GM23338 (cell line): Measurements from ENCODE around the gene PNP. TPM values are rescaled to one million over a fixed set of nuclear protein-coding genes. Genes with fewer than 3 reads are reported as not detected.

Source experiments
- ATAC-seq: fragments of 200-7000 bp; cut with Tn5 transposase; 3 replicates; pipeline ENCODE4 v1.9.1; 2020
- DNase-seq: peaks from one replicate; pipeline ENCODE4 v3.0.0-alpha.2; 2015; ENCODE audit warnings: low spot score
- H2AFZ ChIP-seq: fragments of 200-600 bp; sonication (generic); 2 replicates; pipeline ENCODE4 v1.8.0; 2016; ENCODE audit warnings: antibody characterized with exemption, mild to moderate bottlenecking, moderate library complexity
- H3F3A ChIP-seq: fragments of 200-600 bp; sonication (generic); replicated peaks from 2 replicates; pipeline ENCODE4 v1.8.0; 2017; ENCODE audit warnings: antibody characterized with exemption, mixed run types, low read depth
- H3K27ac ChIP-seq: fragments of 200-600 bp; sonication (generic); 2 replicates; pipeline ENCODE4 v1.6.1; 2016; ENCODE audit warnings: low read depth
- H3K27me3 ChIP-seq: fragments of 200-600 bp; sonication (generic); 2 replicates; pipeline ENCODE4 v1.8.0; 2016; ENCODE audit warnings: mild to moderate bottlenecking, mixed run types, moderate library complexity; ENCODE audit not compliant: insufficient read depth
- H3K36me3 ChIP-seq: fragments of 200-600 bp; sonication (generic); 2 replicates; pipeline ENCODE4 v1.8.0; 2016; ENCODE audit warnings: mild to moderate bottlenecking; ENCODE audit not compliant: insufficient read depth
- H3K4me1 ChIP-seq: fragments of 200-600 bp; sonication (generic); 2 replicates; pipeline ENCODE4 v1.8.0; 2016; ENCODE audit warnings: mild to moderate bottlenecking, moderate library complexity; ENCODE audit not compliant: insufficient read depth
- H3K4me2 ChIP-seq: fragments of 200-600 bp; sonication (generic); 2 replicates; pipeline ENCODE4 v1.7.1; 2017; ENCODE audit warnings: mixed run types
- H3K4me3 ChIP-seq: fragments of 200-600 bp; sonication (generic); 2 replicates; pipeline ENCODE4 v1.6.1; 2016; ENCODE audit warnings: mixed run types
- H3K79me2 ChIP-seq: fragments of 200-600 bp; sonication (generic); replicated peaks from 2 replicates; pipeline ENCODE4 v1.8.0; 2017; ENCODE audit warnings: mild to moderate bottlenecking; ENCODE audit not compliant: insufficient read depth
- H3K9me2 ChIP-seq: fragments of 200-600 bp; sonication (generic); 2 replicates; pipeline ENCODE4 v1.8.0; 2017; ENCODE audit not compliant: insufficient read depth
- H4K20me1 ChIP-seq: fragments of 200-600 bp; sonication (generic); replicated peaks from 2 replicates; pipeline ENCODE4 v1.8.0; 2017; ENCODE audit warnings: mild to moderate bottlenecking; ENCODE audit not compliant: insufficient read depth
- H3K27ac Mint-ChIP-seq: 2 replicates; pipeline ENCODE4 v1.8.0; 2020; ENCODE audit warnings: inconsistent platforms, mild to moderate bottlenecking, moderate library complexity, mixed read lengths
- H3K27me3 Mint-ChIP-seq: 3 replicates; pipeline ENCODE4 v1.8.0; 2022; ENCODE audit warnings: low read depth, mild to moderate bottlenecking, moderate library complexity, mixed read lengths, inconsistent platforms; ENCODE audit not compliant: insufficient read depth, poor library complexity
- H3K36me3 Mint-ChIP-seq: 3 replicates; pipeline ENCODE4 v1.8.0; 2021; ENCODE audit warnings: low read depth, mild to moderate bottlenecking, inconsistent platforms, moderate library complexity, mixed read lengths
- H3K4me1 Mint-ChIP-seq: 3 replicates; pipeline ENCODE4 v1.8.0; 2020; ENCODE audit warnings: mild to moderate bottlenecking, inconsistent platforms, mixed read lengths
- H3K4me3 Mint-ChIP-seq: 3 replicates; pipeline ENCODE4 v1.8.0; 2021; ENCODE audit warnings: moderate library complexity, mild to moderate bottlenecking, inconsistent platforms, mixed read lengths
- H3K9me3 Mint-ChIP-seq: 3 replicates; pipeline ENCODE4 v1.8.0; 2020; ENCODE audit warnings: moderate library complexity, mild to moderate bottlenecking, inconsistent platforms, mixed read lengths
- CREB1 ChIP-seq: fragments of 250-450 bp; sonication (Bioruptor Pico); IDR thresholded peaks from 2 replicates; pipeline ENCODE4 v1.5.0; 2020; ENCODE audit warnings: low read depth, mild to moderate bottlenecking, moderate library complexity
- CTCF ChIP-seq, 2 experiments: fragments of 200-600 bp in 1 of 2; sonication (generic) in 1 of 2; conservative IDR thresholded peaks; 2 replicates each; pipeline versions ENCODE4 v1.5.1 to v1.6.1; 2016 to 2017; ENCODE audit warnings: antibody characterized with exemption in 2 of 2, low read depth in 2 of 2, mild to moderate bottlenecking in 2 of 2, moderate library complexity in 1 of 2
- ETS1 ChIP-seq: IDR thresholded peaks from 2 replicates; pipeline ENCODE4 v1.6.1; 2016; ENCODE audit warnings: antibody characterized with exemption
- EZH2 ChIP-seq: fragments of 200-600 bp; sonication (generic); IDR thresholded peaks from one replicate; pipeline ENCODE4 v1.8.0; 2017; ENCODE audit warnings: antibody characterized with exemption, mild to moderate bottlenecking, low read depth; ENCODE audit not compliant: unreplicated experiment
- JUNB ChIP-seq: IDR thresholded peaks from one replicate; pipeline ENCODE4 v1.6.1; 2016; ENCODE audit warnings: antibody characterized with exemption; ENCODE audit not compliant: unreplicated experiment
- NANOG ChIP-seq: IDR thresholded peaks from 2 replicates; pipeline ENCODE4 v1.6.1; 2016; ENCODE audit warnings: antibody characterized with exemption, borderline replicate concordance
- POLR2AphosphoS5 ChIP-seq: IDR thresholded peaks from 2 replicates; pipeline ENCODE4 v1.6.1; 2016; ENCODE audit warnings: antibody characterized with exemption, low read depth
- REST ChIP-seq: IDR thresholded peaks from one replicate; pipeline ENCODE4 v1.6.1; 2018; ENCODE audit warnings: antibody characterized with exemption; ENCODE audit not compliant: unreplicated experiment
- ZNF114 ChIP-seq: fragments of 250-450 bp; sonication (Bioruptor Pico); IDR thresholded peaks from 2 replicates; pipeline ENCODE4 v1.5.0; 2020; ENCODE audit warnings: mild to moderate bottlenecking, moderate library complexity
- ZNF331 ChIP-seq: fragments of 250-450 bp; sonication (Bioruptor Pico); IDR thresholded peaks from 2 replicates; pipeline ENCODE4 v1.5.0; 2020; ENCODE audit warnings: low read depth, mild to moderate bottlenecking, moderate library complexity
- polyA plus RNA-seq: library from polyadenylated mRNA; unstranded; fragments of >200 nt; fragmentation: Nextera tagmentation; extraction: Ambion mirVana; gene quantifications from 2 replicates; pipeline ENCODE4 v1.2.1, GENCODE V29; 2016
- total RNA-seq: library from RNA; depleted of rRNA; stranded (reverse); fragments of >200 nt; shearing (Covaris generic); gene quantifications from 2 replicates; pipeline ENCODE4 v1.2.3, GENCODE V29; 2014

The PNP gene
- total and polyA plus RNA-seq, 2 experiments from 2014 or later = 60.7 to 102 TPM

GRCh38 chr14:20485900-20486299 lies 16.7 kb downstream of the PNP start:
- no peaks in the 10 kb centered on the region for H3K36me3 Mint-ChIP-seq
- DNase-seq = peak; percentile 62
- peak; percentile 48 for ATAC-seq
- H4K20me1 ChIP-seq = no peaks in the 10 kb centered on the region
- no peak overlapping the region for H3K4me3 Mint-ChIP-seq
- H3K9me2 ChIP-seq = 0 out of 2 replicates have a peak, but pooled peaks cover 7% of the 10 kb centered on the region
- H3K79me2 ChIP-seq = no peaks in the 10 kb centered on the region
- no peak overlapping the region for H3K4me3 ChIP-seq
- H3K36me3 ChIP-seq = 0 out of 2 replicates have a peak, but pooled peaks cover 2% of the 10 kb centered on the region
- H3K4me1 ChIP-seq = peaks cover 41% of the 10 kb centered on the region
- peaks cover 2% of the 10 kb centered on the region for H3K27me3 Mint-ChIP-seq
- peaks cover 52% of the 10 kb centered on the region for H3K4me1 Mint-ChIP-seq
- H3K9me3 Mint-ChIP-seq = no peaks in the 10 kb centered on the region
- peak overlapping the region; percentile 39; the same call in 1 of the 2 replicates for H2AFZ ChIP-seq
- no peak overlapping the region; the same call in 1 of the 2 replicates for H3K4me2 ChIP-seq
- H3K27ac ChIP-seq = no peak overlapping the region; the same call in 1 of the 2 replicates
- H3K27ac Mint-ChIP-seq = 0 out of 2 replicates have a peak overlapping the region, but pooled peaks have one; percentile 26
- H3K27me3 ChIP-seq = no peaks in the 10 kb centered on the region
- H3F3A ChIP-seq = peaks cover 6% of the 10 kb centered on the region; the same call in 1 of the 2 replicates
- TF ChIP-seq ZNF114 (CRISPR knock-in tag) (no peak), ETS1 (no peak), CTCF (conservative IDR thresholded peaks at IDR 0.05; ENCODE audit: low read depth in 2 of 2) (no peak), REST (no peak), CREB1 (CRISPR knock-in tag) (no peak), ZNF331 (no peak)

- Histone ChIP-seq H3K4me3 (no peak overlapping the region), H3F3A (peaks cover 6% of the 10 kb centered on the region; the same call in 1 of the 2 replicates), H2AFZ (0 out of 2 replicates have a peak overlapping the region, but pooled peaks have one; percentile 2), H3K4me1 (peaks cover 34% of the 10 kb centered on the region), H3K27me3 (no peaks in the 10 kb centered on the region), H3K79me2 (no peaks in the 10 kb centered on the region), H3K36me3 (0 out of 2 replicates have a peak, but pooled peaks cover 2% of the 10 kb centered on the region), H3K9me2 (0 out of 2 replicates have a peak, but pooled peaks cover 7% of the 10 kb centered on the region), H4K20me1 (no peaks in the 10 kb centered on the region), H3K4me2 (no peak overlapping the region), H3K27ac (0 out of 2 replicates have a peak overlapping the region, but pooled peaks have one; percentile 52)
- ATAC-seq = no peak
- DNase-seq = no peak
- Mint-ChIP-seq H3K27me3 (peaks cover 2% of the 10 kb centered on the region), H3K36me3 (no peaks in the 10 kb centered on the region), H3K27ac (no peak overlapping the region; the same call in 1 of the 2 replicates), H3K9me3 (no peaks in the 10 kb centered on the region), H3K4me1 (peaks cover 50% of the 10 kb centered on the region), H3K4me3 (no peak overlapping the region)
- TF ChIP-seq EZH2 = no peak
- no peak for TF ChIP-seq ZNF331
- no peak for TF ChIP-seq JUNB
- no peak for TF ChIP-seq POLR2AphosphoS5
- TF ChIP-seq NANOG = no peak
Observed at GRCh38 chr14:20486684-20487395, 17.6 kb downstream of the PNP start.
